Measurements from ENCODE around the gene ATG16L1.
A peak's percentile ranks its signal among the peaks of the same experiment; 100 is the strongest.

The ATG16L1 gene

GRCh38 chr2:233251306-233252116, at the start of gene ATG16L1 (continued):
- no peak for TF ChIP-seq ZNF514 (tag by site-specific recombination; IDR thresholded peaks at IDR 0.05)
- TF ChIP-seq ZBTB1 (tag by site-specific recombination; IDR thresholded peaks at IDR 0.05) = no peak
- TF ChIP-seq FEZF1 (tag by site-specific recombination; IDR thresholded peaks at IDR 0.05) = no peak
- TF ChIP-seq MZF1 (tag by site-specific recombination; IDR thresholded peaks at IDR 0.05; ENCODE audit: borderline replicate concordance) = 0 out of 2 replicates have a peak, but pooled peaks have one; percentile 18
- TF ChIP-seq, protein P1, sequence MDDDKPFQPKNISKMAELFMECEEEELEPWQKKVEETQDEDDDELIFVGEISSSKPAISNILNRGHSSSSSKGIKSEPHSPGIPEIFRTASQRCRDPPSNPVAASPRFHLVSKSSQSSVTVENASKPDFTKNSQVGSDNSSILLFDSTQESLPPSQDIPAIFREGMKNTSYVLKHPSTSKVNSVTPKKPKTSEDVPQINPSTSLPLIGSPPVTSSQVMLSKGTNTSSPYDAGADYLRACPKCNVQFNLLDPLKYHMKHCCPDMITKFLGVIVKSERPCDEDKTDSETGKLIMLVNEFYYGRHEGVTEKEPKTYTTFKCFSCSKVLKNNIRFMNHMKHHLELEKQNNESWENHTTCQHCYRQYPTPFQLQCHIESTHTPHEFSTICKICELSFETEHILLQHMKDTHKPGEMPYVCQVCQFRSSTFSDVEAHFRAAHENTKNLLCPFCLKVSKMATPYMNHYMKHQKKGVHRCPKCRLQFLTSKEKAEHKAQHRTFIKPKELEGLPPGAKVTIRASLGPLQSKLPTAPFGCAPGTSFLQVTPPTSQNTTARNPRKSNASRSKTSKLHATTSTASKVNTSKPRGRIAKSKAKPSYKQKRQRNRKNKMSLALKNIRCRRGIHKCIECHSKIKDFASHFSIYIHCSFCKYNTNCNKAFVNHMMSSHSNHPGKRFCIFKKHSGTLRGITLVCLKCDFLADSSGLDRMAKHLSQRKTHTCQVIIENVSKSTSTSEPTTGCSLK (tag by site-specific recombination; IDR thresholded peaks at IDR 0.05) = no peak
- TF ChIP-seq ZNF341 (tag by site-specific recombination; IDR thresholded peaks at IDR 0.05; ENCODE audit: low read depth) = no peak
- TF ChIP-seq ZNF146 (tag by site-specific recombination; IDR thresholded peaks at IDR 0.05) = no peak
- TF ChIP-seq ZIC2 (tag by site-specific recombination; IDR thresholded peaks at IDR 0.05) = no peak
- TF ChIP-seq, protein P2, sequence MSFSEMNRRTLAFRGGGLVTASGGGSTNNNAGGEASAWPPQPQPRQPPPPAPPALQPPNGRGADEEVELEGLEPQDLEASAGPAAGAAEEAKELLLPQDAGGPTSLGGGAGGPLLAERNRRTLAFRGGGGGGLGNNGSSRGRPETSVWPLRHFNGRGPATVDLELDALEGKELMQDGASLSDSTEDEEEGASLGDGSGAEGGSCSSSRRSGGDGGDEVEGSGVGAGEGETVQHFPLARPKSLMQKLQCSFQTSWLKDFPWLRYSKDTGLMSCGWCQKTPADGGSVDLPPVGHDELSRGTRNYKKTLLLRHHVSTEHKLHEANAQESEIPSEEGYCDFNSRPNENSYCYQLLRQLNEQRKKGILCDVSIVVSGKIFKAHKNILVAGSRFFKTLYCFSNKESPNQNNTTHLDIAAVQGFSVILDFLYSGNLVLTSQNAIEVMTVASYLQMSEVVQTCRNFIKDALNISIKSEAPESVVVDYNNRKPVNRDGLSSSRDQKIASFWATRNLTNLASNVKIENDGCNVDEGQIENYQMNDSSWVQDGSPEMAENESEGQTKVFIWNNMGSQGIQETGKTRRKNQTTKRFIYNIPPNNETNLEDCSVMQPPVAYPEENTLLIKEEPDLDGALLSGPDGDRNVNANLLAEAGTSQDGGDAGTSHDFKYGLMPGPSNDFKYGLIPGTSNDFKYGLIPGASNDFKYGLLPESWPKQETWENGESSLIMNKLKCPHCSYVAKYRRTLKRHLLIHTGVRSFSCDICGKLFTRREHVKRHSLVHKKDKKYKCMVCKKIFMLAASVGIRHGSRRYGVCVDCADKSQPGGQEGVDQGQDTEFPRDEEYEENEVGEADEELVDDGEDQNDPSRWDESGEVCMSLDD (tag by site-specific recombination; IDR thresholded peaks at IDR 0.05) = 0 out of 2 replicates have a peak, but pooled peaks have one; percentile 19
- TF ChIP-seq ZNF707 (tag by site-specific recombination; IDR thresholded peaks at IDR 0.05) = no peak
- TF ChIP-seq ZNF560 (tag by site-specific recombination; IDR thresholded peaks at IDR 0.05; ENCODE audit: borderline replicate concordance) = no peak
- TF ChIP-seq ZNF843 (tag by site-specific recombination; IDR thresholded peaks at IDR 0.05) = no peak
- TF ChIP-seq, protein P3, sequence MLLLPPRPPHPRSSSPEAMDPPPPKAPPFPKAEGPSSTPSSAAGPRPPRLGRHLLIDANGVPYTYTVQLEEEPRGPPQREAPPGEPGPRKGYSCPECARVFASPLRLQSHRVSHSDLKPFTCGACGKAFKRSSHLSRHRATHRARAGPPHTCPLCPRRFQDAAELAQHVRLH (tag by site-specific recombination; IDR thresholded peaks at IDR 0.05) = no peak; the same call in none of the 2 replicates
- TF ChIP-seq ZBTB26 (tag by site-specific recombination; optimal IDR thresholded peaks at IDR 0.05) = peak; percentile 39
- TF ChIP-seq ZNF621 (tag by site-specific recombination; IDR thresholded peaks at IDR 0.05) = no peak
- TF ChIP-seq RBAK (tag by site-specific recombination; IDR thresholded peaks at IDR 0.05) = no peak
- TF ChIP-seq KLF7 (tag by site-specific recombination; IDR thresholded peaks at IDR 0.05; ENCODE audit: borderline replicate concordance) = no peak
- TF ChIP-seq TCF7L2 (IDR thresholded peaks at IDR 0.05; ENCODE audit: borderline replicate concordance, low read depth, low read length) = no peak
- TF ChIP-seq ZNF624 (tag by site-specific recombination; IDR thresholded peaks at IDR 0.05) = no peak
- TF ChIP-seq, protein P4, sequence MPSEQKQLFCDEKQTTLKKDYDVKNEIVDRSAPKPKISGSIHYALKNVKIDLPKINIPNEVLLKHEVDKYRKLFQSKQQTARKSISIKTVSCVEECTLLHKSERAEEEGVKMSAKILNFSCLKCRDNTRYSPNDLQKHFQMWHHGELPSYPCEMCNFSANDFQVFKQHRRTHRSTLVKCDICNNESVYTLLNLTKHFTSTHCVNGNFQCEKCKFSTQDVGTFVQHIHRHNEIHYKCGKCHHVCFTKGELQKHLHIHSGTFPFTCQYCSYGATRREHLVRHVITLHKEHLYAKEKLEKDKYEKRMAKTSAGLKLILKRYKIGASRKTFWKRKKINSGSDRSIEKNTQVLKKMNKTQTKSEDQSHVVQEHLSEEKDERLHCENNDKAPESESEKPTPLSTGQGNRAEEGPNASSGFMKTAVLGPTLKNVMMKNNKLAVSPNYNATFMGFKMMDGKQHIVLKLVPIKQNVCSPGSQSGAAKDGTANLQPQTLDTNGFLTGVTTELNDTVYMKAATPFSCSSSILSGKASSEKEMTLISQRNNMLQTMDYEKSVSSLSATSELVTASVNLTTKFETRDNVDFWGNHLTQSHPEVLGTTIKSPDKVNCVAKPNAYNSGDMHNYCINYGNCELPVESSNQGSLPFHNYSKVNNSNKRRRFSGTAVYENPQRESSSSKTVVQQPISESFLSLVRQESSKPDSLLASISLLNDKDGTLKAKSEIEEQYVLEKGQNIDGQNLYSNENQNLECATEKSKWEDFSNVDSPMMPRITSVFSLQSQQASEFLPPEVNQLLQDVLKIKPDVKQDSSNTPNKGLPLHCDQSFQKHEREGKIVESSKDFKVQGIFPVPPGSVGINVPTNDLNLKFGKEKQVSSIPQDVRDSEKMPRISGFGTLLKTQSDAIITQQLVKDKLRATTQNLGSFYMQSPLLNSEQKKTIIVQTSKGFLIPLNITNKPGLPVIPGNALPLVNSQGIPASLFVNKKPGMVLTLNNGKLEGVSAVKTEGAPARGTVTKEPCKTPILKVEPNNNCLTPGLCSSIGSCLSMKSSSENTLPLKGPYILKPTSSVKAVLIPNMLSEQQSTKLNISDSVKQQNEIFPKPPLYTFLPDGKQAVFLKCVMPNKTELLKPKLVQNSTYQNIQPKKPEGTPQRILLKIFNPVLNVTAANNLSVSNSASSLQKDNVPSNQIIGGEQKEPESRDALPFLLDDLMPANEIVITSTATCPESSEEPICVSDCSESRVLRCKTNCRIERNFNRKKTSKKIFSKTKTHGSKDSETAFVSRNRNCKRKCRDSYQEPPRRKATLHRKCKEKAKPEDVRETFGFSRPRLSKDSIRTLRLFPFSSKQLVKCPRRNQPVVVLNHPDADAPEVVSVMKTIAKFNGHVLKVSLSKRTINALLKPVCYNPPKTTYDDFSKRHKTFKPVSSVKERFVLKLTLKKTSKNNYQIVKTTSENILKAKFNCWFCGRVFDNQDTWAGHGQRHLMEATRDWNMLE (tag by site-specific recombination; conservative IDR thresholded peaks at IDR 0.05; ENCODE audit: low read depth) = peak; percentile 95
- no peak for TF ChIP-seq SCRT2 (tag by site-specific recombination; IDR thresholded peaks at IDR 0.05)
- TF ChIP-seq ZNF114 (tag by site-specific recombination; IDR thresholded peaks at IDR 0.05) = no peak
- TF ChIP-seq, protein P5, sequence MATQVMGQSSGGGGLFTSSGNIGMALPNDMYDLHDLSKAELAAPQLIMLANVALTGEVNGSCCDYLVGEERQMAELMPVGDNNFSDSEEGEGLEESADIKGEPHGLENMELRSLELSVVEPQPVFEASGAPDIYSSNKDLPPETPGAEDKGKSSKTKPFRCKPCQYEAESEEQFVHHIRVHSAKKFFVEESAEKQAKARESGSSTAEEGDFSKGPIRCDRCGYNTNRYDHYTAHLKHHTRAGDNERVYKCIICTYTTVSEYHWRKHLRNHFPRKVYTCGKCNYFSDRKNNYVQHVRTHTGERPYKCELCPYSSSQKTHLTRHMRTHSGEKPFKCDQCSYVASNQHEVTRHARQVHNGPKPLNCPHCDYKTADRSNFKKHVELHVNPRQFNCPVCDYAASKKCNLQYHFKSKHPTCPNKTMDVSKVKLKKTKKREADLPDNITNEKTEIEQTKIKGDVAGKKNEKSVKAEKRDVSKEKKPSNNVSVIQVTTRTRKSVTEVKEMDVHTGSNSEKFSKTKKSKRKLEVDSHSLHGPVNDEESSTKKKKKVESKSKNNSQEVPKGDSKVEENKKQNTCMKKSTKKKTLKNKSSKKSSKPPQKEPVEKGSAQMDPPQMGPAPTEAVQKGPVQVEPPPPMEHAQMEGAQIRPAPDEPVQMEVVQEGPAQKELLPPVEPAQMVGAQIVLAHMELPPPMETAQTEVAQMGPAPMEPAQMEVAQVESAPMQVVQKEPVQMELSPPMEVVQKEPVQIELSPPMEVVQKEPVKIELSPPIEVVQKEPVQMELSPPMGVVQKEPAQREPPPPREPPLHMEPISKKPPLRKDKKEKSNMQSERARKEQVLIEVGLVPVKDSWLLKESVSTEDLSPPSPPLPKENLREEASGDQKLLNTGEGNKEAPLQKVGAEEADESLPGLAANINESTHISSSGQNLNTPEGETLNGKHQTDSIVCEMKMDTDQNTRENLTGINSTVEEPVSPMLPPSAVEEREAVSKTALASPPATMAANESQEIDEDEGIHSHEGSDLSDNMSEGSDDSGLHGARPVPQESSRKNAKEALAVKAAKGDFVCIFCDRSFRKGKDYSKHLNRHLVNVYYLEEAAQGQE (tag by site-specific recombination; IDR thresholded peaks at IDR 0.05) = no peak
- TF ChIP-seq PRDM1 (tag by site-specific recombination; IDR thresholded peaks at IDR 0.05) = 0 out of 2 replicates have a peak, but pooled peaks have one; percentile 42

Data from HEK293 (cell line).